ENCODE data around the gene LILRA2.

The LILRA2 gene

GRCh38 chr19:54606891-54607784 lies 33.5 kb downstream of the LILRA2 start:
- TF ChIP-seq SNAI2 (CRISPR knock-in tag; IDR thresholded peaks at IDR 0.05), result no peak
- no peak for ATAC-seq

GRCh38 chr19:54607785-54608150 lies 34.2 kb downstream of the LILRA2 start:
- TF ChIP-seq GLIS3 (CRISPR knock-in tag; IDR thresholded peaks at IDR 0.05) (no peak), ZFP30 (CRISPR knock-in tag; IDR thresholded peaks at IDR 0.05) (no peak), ZNF8 (CRISPR knock-in tag; IDR thresholded peaks at IDR 0.05) (no peak), ZFP3 (CRISPR knock-in tag; IDR thresholded peaks at IDR 0.05) (no peak), ESRRG (CRISPR knock-in tag; IDR thresholded peaks at IDR 0.05) (no peak), CSDC2 (CRISPR knock-in tag; IDR thresholded peaks at IDR 0.05) (no peak), TOX (CRISPR knock-in tag; IDR thresholded peaks at IDR 0.05; ENCODE audit: borderline replicate concordance) (no peak), PPARA (CRISPR knock-in tag; IDR thresholded peaks at IDR 0.05; ENCODE audit: borderline replicate concordance) (no peak)
- no peak for ATAC-seq

GRCh38 chr19:54608205-54608604 lies 34.6 kb downstream of the LILRA2 start:
- TF ChIP-seq PATZ1 (CRISPR knock-in tag; IDR thresholded peaks at IDR 0.05; ENCODE audit: borderline replicate concordance) (no peak), ZFP3 (CRISPR knock-in tag; IDR thresholded peaks at IDR 0.05) (no peak), ARNTL (CRISPR knock-in tag; IDR thresholded peaks at IDR 0.05; ENCODE audit: borderline replicate concordance, low read depth) (no peak), SNAI2 (CRISPR knock-in tag; IDR thresholded peaks at IDR 0.05) (no peak), POU6F1 (CRISPR knock-in tag; IDR thresholded peaks at IDR 0.05; ENCODE audit: borderline replicate concordance, low read depth) (no peak), ZC3H10 (CRISPR knock-in tag; IDR thresholded peaks at IDR 0.05) (no peak)
- ATAC-seq, result no peak

GRCh38 chr19:54608792-54609191 lies 35.2 kb downstream of the LILRA2 start:
- no peak for TF ChIP-seq CSRNP3 (CRISPR knock-in tag; IDR thresholded peaks at IDR 0.05)
- TF ChIP-seq POU6F1 (CRISPR knock-in tag; IDR thresholded peaks at IDR 0.05; ENCODE audit: borderline replicate concordance, low read depth), result no peak
- no peak for TF ChIP-seq OSR1 (CRISPR knock-in tag; IDR thresholded peaks at IDR 0.05)
- no peak for TF ChIP-seq ZC3H10 (CRISPR knock-in tag; IDR thresholded peaks at IDR 0.05)
- no peak for TF ChIP-seq GLIS3 (CRISPR knock-in tag; IDR thresholded peaks at IDR 0.05)
- TF ChIP-seq ZFP30 (CRISPR knock-in tag; IDR thresholded peaks at IDR 0.05), result no peak
- TF ChIP-seq CSDC2 (CRISPR knock-in tag; IDR thresholded peaks at IDR 0.05), result no peak
- ATAC-seq, result no peak

- TF ChIP-seq ZFP30 (CRISPR knock-in tag; IDR thresholded peaks at IDR 0.05), result no peak
- no peak for TF ChIP-seq CREB5 (CRISPR knock-in tag; IDR thresholded peaks at IDR 0.05; ENCODE audit: low read depth)
- TF ChIP-seq RARB (CRISPR knock-in tag; IDR thresholded peaks at IDR 0.05), result no peak
- no peak for TF ChIP-seq ZNF8 (CRISPR knock-in tag; IDR thresholded peaks at IDR 0.05)
- TF ChIP-seq TOX (CRISPR knock-in tag; IDR thresholded peaks at IDR 0.05; ENCODE audit: borderline replicate concordance), result no peak
- TF ChIP-seq ARNTL (CRISPR knock-in tag; IDR thresholded peaks at IDR 0.05; ENCODE audit: borderline replicate concordance, low read depth), result no peak
- no peak for TF ChIP-seq ZNF70 (CRISPR knock-in tag; IDR thresholded peaks at IDR 0.05)
- TF ChIP-seq ISL1 (CRISPR knock-in tag; IDR thresholded peaks at IDR 0.05), result no peak
- TF ChIP-seq GLIS3 (CRISPR knock-in tag; IDR thresholded peaks at IDR 0.05), result no peak
- TF ChIP-seq CSRNP3 (CRISPR knock-in tag; IDR thresholded peaks at IDR 0.05), result no peak
- TF ChIP-seq ZC3H10 (CRISPR knock-in tag; IDR thresholded peaks at IDR 0.05), result no peak
- no peak for TF ChIP-seq BACH2 (CRISPR knock-in tag; IDR thresholded peaks at IDR 0.05; ENCODE audit: borderline replicate concordance)
- TF ChIP-seq ZNF565 (CRISPR knock-in tag; conservative IDR thresholded peaks at IDR 0.05; ENCODE audit: low read depth), result no peak
- TF ChIP-seq TCF4 (CRISPR knock-in tag; IDR thresholded peaks at IDR 0.05; ENCODE audit: borderline replicate concordance), result no peak
- no peak for ATAC-seq
These were observed 35.8 kb downstream of the LILRA2 start for GRCh38 chr19:54609356-54609791.

All from SK-N-SH treated with all-trans-retinoic acid at 6 μM for 48 hours (cell line).